SK-N-SH treated with all-trans-retinoic acid at 6 μM for 48 hours (cell line): ENCODE results near the gene FSIP1.

Experiments
- CSDC2 ChIP-seq: fragments of 250-450 bp; sonication (Bioruptor Pico); IDR thresholded peaks from 2 replicates; pipeline ENCODE4 v1.5.0; 2020; ENCODE audit warnings: mild to moderate bottlenecking, moderate library complexity
- CSRNP3 ChIP-seq: fragments of 250-450 bp; sonication (Bioruptor Pico); IDR thresholded peaks from 2 replicates; pipeline ENCODE4 v1.5.1; 2021; ENCODE audit warnings: mild to moderate bottlenecking, moderate library complexity
- SNAI2 ChIP-seq: fragments of 250-450 bp; sonication (Bioruptor Pico); IDR thresholded peaks from 2 replicates; pipeline ENCODE4 v1.5.0; 2020; ENCODE audit warnings: mild to moderate bottlenecking, moderate library complexity
- TF ChIP-seq, protein P1 (sequence below): fragments of 250-450 bp; sonication (Bioruptor Pico); IDR thresholded peaks from 2 replicates; pipeline ENCODE4 v1.8.0; 2021; ENCODE audit warnings: low read depth, mild to moderate bottlenecking, moderate library complexity, borderline replicate concordance
- TF ChIP-seq, protein P2 (sequence below): fragments of 250-450 bp; sonication (Bioruptor Pico); IDR thresholded peaks from 2 replicates; pipeline ENCODE4 v1.8.0; 2020; ENCODE audit warnings: mild to moderate bottlenecking, moderate library complexity, borderline replicate concordance

- TF ChIP-seq CSRNP3 (CRISPR knock-in tag), result no peak
- TF ChIP-seq, protein P1, sequence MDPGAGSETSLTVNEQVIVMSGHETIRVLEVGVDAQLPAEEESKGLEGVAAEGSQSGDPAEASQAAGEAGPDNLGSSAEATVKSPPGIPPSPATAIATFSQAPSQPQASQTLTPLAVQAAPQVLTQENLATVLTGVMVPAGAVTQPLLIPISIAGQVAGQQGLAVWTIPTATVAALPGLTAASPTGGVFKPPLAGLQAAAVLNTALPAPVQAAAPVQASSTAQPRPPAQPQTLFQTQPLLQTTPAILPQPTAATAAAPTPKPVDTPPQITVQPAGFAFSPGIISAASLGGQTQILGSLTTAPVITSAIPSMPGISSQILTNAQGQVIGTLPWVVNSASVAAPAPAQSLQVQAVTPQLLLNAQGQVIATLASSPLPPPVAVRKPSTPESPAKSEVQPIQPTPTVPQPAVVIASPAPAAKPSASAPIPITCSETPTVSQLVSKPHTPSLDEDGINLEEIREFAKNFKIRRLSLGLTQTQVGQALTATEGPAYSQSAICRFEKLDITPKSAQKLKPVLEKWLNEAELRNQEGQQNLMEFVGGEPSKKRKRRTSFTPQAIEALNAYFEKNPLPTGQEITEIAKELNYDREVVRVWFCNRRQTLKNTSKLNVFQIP (CRISPR knock-in tag), result no peak
- TF ChIP-seq SNAI2 (CRISPR knock-in tag), result no peak
- TF ChIP-seq CSDC2 (CRISPR knock-in tag), result no peak
- TF ChIP-seq, protein P2, sequence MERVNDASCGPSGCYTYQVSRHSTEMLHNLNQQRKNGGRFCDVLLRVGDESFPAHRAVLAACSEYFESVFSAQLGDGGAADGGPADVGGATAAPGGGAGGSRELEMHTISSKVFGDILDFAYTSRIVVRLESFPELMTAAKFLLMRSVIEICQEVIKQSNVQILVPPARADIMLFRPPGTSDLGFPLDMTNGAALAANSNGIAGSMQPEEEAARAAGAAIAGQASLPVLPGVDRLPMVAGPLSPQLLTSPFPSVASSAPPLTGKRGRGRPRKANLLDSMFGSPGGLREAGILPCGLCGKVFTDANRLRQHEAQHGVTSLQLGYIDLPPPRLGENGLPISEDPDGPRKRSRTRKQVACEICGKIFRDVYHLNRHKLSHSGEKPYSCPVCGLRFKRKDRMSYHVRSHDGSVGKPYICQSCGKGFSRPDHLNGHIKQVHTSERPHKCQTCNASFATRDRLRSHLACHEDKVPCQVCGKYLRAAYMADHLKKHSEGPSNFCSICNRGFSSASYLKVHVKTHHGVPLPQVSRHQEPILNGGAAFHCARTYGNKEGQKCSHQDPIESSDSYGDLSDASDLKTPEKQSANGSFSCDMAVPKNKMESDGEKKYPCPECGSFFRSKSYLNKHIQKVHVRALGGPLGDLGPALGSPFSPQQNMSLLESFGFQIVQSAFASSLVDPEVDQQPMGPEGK (CRISPR knock-in tag), result no peak
Observed at GRCh38 chr15:39697509-39697908, 85.1 kb downstream of the FSIP1 start.
